ENCODE data around the gene ESYT1. TPM values are rescaled to one million over a fixed set of nuclear protein-coding genes. Genes with fewer than 3 reads are reported as not detected.

ESYT1 gene
- total RNA-seq, 4 donors from 2014 or later: 36.3 to 62.7 (median 53.2) TPM

DNA sequence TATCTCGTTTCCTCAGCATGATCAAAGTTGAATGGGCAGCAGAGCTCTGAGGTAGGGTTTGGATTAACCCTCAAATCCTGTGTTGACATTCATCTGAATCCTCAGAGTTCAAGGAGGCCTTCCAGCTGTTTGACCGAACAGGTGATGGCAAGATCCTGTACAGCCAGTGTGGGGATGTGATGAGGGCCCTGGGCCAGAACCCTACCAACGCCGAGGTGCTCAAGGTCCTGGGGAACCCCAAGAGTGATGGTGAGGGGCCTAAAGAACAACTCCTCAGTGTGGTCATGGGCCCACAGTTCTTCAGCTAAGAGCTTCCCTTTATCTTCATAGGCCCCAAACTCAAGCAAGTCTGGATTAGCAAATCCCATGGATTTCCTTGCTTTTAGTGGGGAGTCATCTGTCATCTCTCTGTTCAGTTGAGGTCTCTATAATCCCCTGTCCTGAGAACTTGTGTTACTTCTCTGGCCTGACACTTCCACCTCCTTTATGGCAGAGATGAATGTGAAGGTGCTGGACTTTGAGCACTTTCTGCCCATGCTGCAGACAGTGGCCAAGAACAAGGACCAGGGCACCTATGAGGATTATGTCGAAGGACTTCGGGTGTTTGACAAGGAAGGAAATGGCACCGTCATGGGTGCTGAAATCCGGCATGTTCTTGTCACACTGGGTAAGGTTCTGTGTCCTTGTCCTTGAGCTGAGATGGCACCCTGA is 31.6 kb downstream of the ESYT1 start:
- TF ChIP-seq POLR2A (IDR thresholded peaks at IDR 0.05): no peak
- TF ChIP-seq, protein P1, sequence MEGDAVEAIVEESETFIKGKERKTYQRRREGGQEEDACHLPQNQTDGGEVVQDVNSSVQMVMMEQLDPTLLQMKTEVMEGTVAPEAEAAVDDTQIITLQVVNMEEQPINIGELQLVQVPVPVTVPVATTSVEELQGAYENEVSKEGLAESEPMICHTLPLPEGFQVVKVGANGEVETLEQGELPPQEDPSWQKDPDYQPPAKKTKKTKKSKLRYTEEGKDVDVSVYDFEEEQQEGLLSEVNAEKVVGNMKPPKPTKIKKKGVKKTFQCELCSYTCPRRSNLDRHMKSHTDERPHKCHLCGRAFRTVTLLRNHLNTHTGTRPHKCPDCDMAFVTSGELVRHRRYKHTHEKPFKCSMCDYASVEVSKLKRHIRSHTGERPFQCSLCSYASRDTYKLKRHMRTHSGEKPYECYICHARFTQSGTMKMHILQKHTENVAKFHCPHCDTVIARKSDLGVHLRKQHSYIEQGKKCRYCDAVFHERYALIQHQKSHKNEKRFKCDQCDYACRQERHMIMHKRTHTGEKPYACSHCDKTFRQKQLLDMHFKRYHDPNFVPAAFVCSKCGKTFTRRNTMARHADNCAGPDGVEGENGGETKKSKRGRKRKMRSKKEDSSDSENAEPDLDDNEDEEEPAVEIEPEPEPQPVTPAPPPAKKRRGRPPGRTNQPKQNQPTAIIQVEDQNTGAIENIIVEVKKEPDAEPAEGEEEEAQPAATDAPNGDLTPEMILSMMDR (IDR thresholded peaks at IDR 0.05): no peak
- Histone ChIP-seq H3K4me1 (peaks cover 4 to 41% (median 19%) of the 10 kb centered on the region in 4 donors), H3K27ac (peak overlapping the region; percentile 91 to 100 (median 97)), H3K9me3 (no peaks in the 10 kb centered on the region), H3K4me3 (peak overlapping the region; percentile 62 to 96 (median 80)), H3K36me3 (peaks cover 0 to 52% (median 0%) of the 10 kb centered on the region in 3 donors), H3K27me3 (no peaks in the 10 kb centered on the region)
- DNase-seq: no peak

- peak overlapping the region; percentile 15 to 96 (median 80) for H3K4me3 ChIP-seq
These were observed 32.2 kb downstream of the ESYT1 start for GRCh38 chr12:56160193-56160763.

GRCh38 chr12:56160894-56161689 is 33.0 kb downstream of the ESYT1 start:
- TF ChIP-seq, protein P1 (IDR thresholded peaks at IDR 0.05): no peak
- no peak for TF ChIP-seq POLR2A (IDR thresholded peaks at IDR 0.05)
- Histone ChIP-seq H3K27me3 (no peaks in the 10 kb centered on the region), H3K27ac (peak overlapping the region; percentile 91 to 100 (median 97)), H3K4me3 (peak overlapping the region; percentile 15 to 96 (median 80)), H3K36me3 (peaks cover 0 to 67% (median 0%) of the 10 kb centered on the region in 3 donors), H3K4me1 (peaks cover 4 to 41% (median 19%) of the 10 kb centered on the region in 4 donors), H3K9me3 (no peaks in the 10 kb centered on the region)
- DNase-seq: no peak

More at GRCh38 chr12:56160193-56160763, 32.2 kb downstream of the ESYT1 start:
- TF ChIP-seq POLR2A (IDR thresholded peaks at IDR 0.05): no peak
- TF ChIP-seq, protein P1 (IDR thresholded peaks at IDR 0.05): peak in 1 of 6 experiments; percentile 3
- peaks cover 4 to 41% (median 19%) of the 10 kb centered on the region in 4 donors for H3K4me1 ChIP-seq
- no peaks in the 10 kb centered on the region for H3K9me3 ChIP-seq
- H3K27me3 ChIP-seq: no peaks in the 10 kb centered on the region
- DNase-seq: peak; percentile 59 to 81 (median 60)
- H3K27ac ChIP-seq: peak overlapping the region; percentile 91 to 100 (median 97)
- H3K36me3 ChIP-seq: peaks cover 0 to 59% (median 0%) of the 10 kb centered on the region in 3 donors

- TF ChIP-seq, protein P1 (IDR thresholded peaks at IDR 0.05): no peak
- no peak for TF ChIP-seq POLR2A (IDR thresholded peaks at IDR 0.05)
- no peak for DNase-seq
- no peaks in the 10 kb centered on the region for H3K27me3 ChIP-seq
- peak overlapping the region in 1 of 4 donors; percentile 69 for H3K4me3 ChIP-seq
- H3K9me3 ChIP-seq: no peaks in the 10 kb centered on the region
- H3K36me3 ChIP-seq: peaks cover 0 to 74% (median 0%) of the 10 kb centered on the region in 3 donors
- H3K4me1 ChIP-seq: peaks cover 4 to 36% (median 19%) of the 10 kb centered on the region in 4 donors
- peak overlapping the region in 2 of 4 donors; percentile 91 to 100 for H3K27ac ChIP-seq
These were observed 33.8 kb downstream of the ESYT1 start for GRCh38 chr12:56161690-56162351.

All from Peyer's patch (tissue), 4 donors.